Activated CD4-positive, alpha-beta T cell treated with anti-CD3 and anti-CD28 coated beads, Interleukin-2, amount 50 U/mL, for 16 hours (primary cell): ENCODE results near the gene ST3GAL6.

Experiments
- DNase-seq: peaks from one replicate; pipeline ENCODE4 v3.0.0-alpha.2; 2020

Gene ST3GAL6

GRCh38 chr3:98778383-98778782, 15.2 kb downstream of the ST3GAL6 start:
- no peak for DNase-seq

GRCh38 chr3:98778852-98779413, 15.8 kb downstream of the ST3GAL6 start:
- no peak for DNase-seq

- no peak for DNase-seq
These were observed 16.6 kb downstream of the ST3GAL6 start for GRCh38 chr3:98779541-98780335.

GRCh38 chr3:98780343-98780742, 17.2 kb downstream of the ST3GAL6 start:
- DNase-seq = no peak

GRCh38 chr3:98782824-98783500, 19.8 kb downstream of the ST3GAL6 start:
- no peak for DNase-seq

GRCh38 chr3:98784042-98784441, 20.9 kb downstream of the ST3GAL6 start:
- DNase-seq = no peak

GRCh38 chr3:98784666-98785600, 21.8 kb downstream of the ST3GAL6 start:
- DNase-seq = peak; percentile 14

GRCh38 chr3:98786364-98787006, 23.3 kb downstream of the ST3GAL6 start:
- DNase-seq = no peak

- DNase-seq = no peak
These were observed 24.0 kb downstream of the ST3GAL6 start for GRCh38 chr3:98787181-98787580.

- DNase-seq = no peak
These were observed 25.5 kb downstream of the ST3GAL6 start for GRCh38 chr3:98788651-98789050.

GRCh38 chr3:98791341-98792325, 28.5 kb downstream of the ST3GAL6 start:
- no peak for DNase-seq

- DNase-seq = no peak
These were observed 30.8 kb downstream of the ST3GAL6 start for GRCh38 chr3:98793971-98794370.

GRCh38 chr3:98796334-98796733, 33.2 kb downstream of the ST3GAL6 start:
- no peak for DNase-seq

GRCh38 chr3:98797905-98798304, 34.8 kb downstream of the ST3GAL6 start:
- DNase-seq = no peak

- DNase-seq = no peak
These were observed 35.7 kb downstream of the ST3GAL6 start for GRCh38 chr3:98798820-98799219.

GRCh38 chr3:98799479-98799878, 36.3 kb downstream of the ST3GAL6 start:
- no peak for DNase-seq

- no peak for DNase-seq
These were observed 37.3 kb downstream of the ST3GAL6 start for GRCh38 chr3:98800401-98800800.

GRCh38 chr3:98801043-98801747, 38.1 kb downstream of the ST3GAL6 start:
- DNase-seq = no peak

GRCh38 chr3:98805571-98805970, 42.4 kb downstream of the ST3GAL6 start:
- no peak for DNase-seq

- no peak for DNase-seq
These were observed 43.4 kb downstream of the ST3GAL6 start for GRCh38 chr3:98806521-98806920.
